Colonic mucosa (tissue), 4 donors: Measurements from ENCODE around the gene RELT. TPM values are rescaled to one million over a fixed set of nuclear protein-coding genes. Genes with fewer than 3 reads are reported as not detected.

ENCODE experiments used
- DNase-seq: peaks from one replicate; pipeline ENCODE4 v3.0.0-alpha.2; 2020
- H3K27ac ChIP-seq: fragments of 200-600 bp; one replicate; pipeline ENCODE4 v1.8.0; 2021
- H3K27me3 ChIP-seq: fragments of 200-600 bp; one replicate; pipeline ENCODE4 v1.8.0; 2021
- H3K36me3 ChIP-seq: fragments of 200-600 bp; one replicate; pipeline ENCODE4 v1.8.0; 2021
- H3K4me1 ChIP-seq: fragments of 200-600 bp; one replicate; pipeline ENCODE4 v1.8.0; 2021; ENCODE audit warnings: mild to moderate bottlenecking
- H3K4me3 ChIP-seq: fragments of 200-600 bp; one replicate; pipeline ENCODE4 v1.8.0; 2021
- H3K9ac ChIP-seq, 2 donors: one replicate each; pipeline ENCODE4 v1.7.0; 2013; ENCODE audit warnings: control low read depth in 2 of 2, low read depth in 2 of 2, low read length in 2 of 2
- H3K9me3 ChIP-seq: fragments of 200-600 bp; one replicate; pipeline ENCODE4 v1.8.0; 2021
- intact Hi-C: fragments of 100-400 bp; cut with DNase I; formaldehyde crosslinking; loops from one replicate; pipeline ENCODE4 v1.14.1; 2022
- total RNA-seq, 2 donors: library from RNA; stranded (reverse); fragmentation: NEBNext Ultra II Directional in 1 of 2; extraction: Animal tissue kit (Norgen Biotek cat#: 25700) in 1 of 2; gene quantifications; one replicate each; pipeline ENCODE4 v1.2.1, GENCODE V29; 2021
- TF ChIP-seq, protein P1 (sequence below): fragments of 200-600 bp; IDR thresholded peaks from one replicate; pipeline ENCODE4 v1.8.0; 2022; ENCODE audit warnings: antibody characterized with exemption, mild to moderate bottlenecking
- donor health status: healthy.
- donor health status: DM: no; HTN: no; CAD: no.
- donor health status: DM: no; HTN: no; CAD: no.

Gene RELT
- total RNA-seq, 2 donors from 2014 or later, result 4.0 to 7.1 TPM

DNA sequence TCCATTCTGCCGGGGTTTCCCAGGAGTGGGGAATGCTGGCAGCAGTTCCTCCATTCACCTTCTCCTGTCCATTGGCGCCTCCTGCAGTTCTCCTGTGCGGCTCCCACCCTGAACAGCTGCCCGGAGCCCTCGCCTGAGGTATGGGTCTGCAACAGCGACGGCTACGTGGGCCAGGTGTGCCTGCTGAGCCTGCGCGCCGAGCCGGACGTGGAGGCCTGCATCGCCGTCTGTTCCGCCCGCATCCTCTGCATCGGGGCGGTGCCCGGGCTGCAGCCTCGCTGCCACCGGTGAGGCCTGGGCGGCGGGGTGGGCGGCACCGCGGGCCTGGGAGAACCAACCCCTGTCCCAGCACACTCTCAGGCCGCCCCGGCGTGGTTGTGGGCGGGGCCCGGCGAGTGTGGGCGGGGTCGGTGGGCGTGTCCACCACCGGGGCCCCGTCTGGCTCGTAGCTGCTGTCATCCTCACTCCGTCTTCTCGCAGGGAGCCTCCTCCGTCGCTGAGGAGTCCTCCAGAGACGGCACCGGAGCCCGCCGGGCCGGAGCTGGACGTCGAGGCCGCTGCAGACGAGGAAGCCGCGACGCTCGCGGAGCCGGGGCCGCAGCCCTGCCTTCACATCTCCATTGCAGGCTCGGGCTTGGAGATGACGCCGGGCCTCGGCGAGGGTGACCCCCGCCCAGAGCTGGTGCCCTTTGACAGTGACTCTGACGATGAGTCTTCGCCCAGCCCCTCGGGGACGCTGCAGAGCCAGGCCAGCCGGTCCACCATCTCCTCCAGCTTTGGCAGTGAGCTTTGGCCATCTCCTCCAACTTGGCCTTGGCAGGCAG, 14.0 kb upstream of the RELT start:
- Histone ChIP-seq H3K4me3 (no peak overlapping the region), H3K4me1 (no peaks in the 10 kb centered on the region), H3K9me3 (no peaks in the 10 kb centered on the region), H3K27me3 (no peaks in the 10 kb centered on the region), H3K27ac (no peak overlapping the region), H3K9ac (no peak overlapping the region), H3K36me3 (peaks cover 4% of the 10 kb centered on the region)
- DNase-seq, result no peak
- TF ChIP-seq, protein P1, sequence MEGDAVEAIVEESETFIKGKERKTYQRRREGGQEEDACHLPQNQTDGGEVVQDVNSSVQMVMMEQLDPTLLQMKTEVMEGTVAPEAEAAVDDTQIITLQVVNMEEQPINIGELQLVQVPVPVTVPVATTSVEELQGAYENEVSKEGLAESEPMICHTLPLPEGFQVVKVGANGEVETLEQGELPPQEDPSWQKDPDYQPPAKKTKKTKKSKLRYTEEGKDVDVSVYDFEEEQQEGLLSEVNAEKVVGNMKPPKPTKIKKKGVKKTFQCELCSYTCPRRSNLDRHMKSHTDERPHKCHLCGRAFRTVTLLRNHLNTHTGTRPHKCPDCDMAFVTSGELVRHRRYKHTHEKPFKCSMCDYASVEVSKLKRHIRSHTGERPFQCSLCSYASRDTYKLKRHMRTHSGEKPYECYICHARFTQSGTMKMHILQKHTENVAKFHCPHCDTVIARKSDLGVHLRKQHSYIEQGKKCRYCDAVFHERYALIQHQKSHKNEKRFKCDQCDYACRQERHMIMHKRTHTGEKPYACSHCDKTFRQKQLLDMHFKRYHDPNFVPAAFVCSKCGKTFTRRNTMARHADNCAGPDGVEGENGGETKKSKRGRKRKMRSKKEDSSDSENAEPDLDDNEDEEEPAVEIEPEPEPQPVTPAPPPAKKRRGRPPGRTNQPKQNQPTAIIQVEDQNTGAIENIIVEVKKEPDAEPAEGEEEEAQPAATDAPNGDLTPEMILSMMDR, result no peak
- intact Hi-C loops, result no loop called here

DNA sequence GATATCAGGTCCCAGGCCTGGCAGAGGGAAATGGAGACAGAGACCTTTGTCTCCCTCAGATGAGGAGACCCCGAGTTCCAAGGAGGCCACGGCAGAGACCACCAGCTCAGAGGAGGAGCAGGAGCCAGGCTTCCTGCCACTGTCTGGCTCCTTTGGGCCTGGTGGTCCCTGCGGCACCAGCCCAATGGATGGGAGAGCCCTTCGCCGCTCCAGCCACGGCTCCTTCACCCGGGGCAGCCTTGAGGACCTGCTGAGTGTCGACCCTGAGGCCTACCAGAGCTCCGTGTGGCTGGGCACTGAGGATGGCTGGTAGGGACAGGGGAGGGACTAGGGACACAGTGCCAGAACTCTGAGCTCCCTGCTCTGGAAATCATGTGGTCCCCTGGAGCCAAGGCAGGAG, 13.1 kb upstream of the RELT start:
- TF ChIP-seq, protein P1, result no peak
- H3K27ac ChIP-seq, result no peak overlapping the region
- H3K9ac ChIP-seq, result no peak overlapping the region
- no peak for DNase-seq
- no peak overlapping the region for H3K4me3 ChIP-seq
- intact Hi-C loops, result no loop called here
- H3K4me1 ChIP-seq, result no peaks in the 10 kb centered on the region
- H3K9me3 ChIP-seq, result no peaks in the 10 kb centered on the region
- peaks cover 4% of the 10 kb centered on the region for H3K36me3 ChIP-seq
- no peaks in the 10 kb centered on the region for H3K27me3 ChIP-seq

DNA sequence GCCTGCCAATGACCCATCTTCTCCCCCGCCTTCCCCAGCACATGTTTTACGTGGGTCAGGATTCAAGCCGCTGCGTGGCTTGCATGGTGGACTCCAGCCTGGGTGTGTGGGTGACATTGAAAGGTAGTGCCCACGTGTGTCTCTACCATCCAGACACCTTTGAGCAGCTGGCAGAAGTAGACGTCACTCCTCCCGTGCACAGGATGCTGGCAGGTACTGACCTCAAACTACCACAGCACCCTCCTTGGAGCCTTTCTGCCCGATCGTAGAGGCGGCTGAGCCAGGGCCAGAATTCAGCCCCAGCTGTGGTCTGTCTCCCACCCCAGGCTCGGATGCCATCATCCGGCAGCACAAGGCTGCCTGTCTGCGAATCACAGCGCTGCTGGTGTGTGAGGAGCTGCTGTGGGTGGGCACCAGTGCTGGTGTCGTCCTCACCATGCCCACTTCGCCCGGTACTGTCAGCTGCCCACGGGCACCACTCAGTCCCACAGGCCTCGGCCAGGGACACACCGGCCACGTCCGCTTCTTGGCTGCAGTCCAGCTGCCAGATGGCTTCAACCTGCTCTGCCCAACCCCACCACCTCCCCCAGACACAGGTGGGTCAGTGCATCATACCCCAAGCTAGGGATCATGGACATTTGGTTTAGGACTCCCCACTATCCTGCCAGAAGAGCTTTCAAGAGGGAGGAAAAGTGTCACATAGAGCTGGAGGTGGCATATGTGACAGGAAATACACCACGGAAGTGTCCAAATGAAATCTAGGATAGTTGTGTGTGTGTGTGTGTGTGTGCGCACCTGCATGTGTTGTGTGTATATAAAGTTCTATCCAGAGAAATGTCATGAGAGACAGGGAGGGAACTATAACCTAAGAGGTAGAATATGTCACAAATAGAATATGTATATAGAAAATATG, 10.6 kb upstream of the RELT start:
- intact Hi-C loops, result no loop called here
- H3K36me3 ChIP-seq, result peaks cover 4% of the 10 kb centered on the region
- H3K9me3 ChIP-seq, result no peaks in the 10 kb centered on the region
- H3K4me3 ChIP-seq, result no peak overlapping the region
- no peak overlapping the region for H3K9ac ChIP-seq
- no peaks in the 10 kb centered on the region for H3K27me3 ChIP-seq
- TF ChIP-seq, protein P1, result no peak
- DNase-seq, result no peak
- no peak overlapping the region for H3K27ac ChIP-seq
- H3K4me1 ChIP-seq, result no peaks in the 10 kb centered on the region

DNA sequence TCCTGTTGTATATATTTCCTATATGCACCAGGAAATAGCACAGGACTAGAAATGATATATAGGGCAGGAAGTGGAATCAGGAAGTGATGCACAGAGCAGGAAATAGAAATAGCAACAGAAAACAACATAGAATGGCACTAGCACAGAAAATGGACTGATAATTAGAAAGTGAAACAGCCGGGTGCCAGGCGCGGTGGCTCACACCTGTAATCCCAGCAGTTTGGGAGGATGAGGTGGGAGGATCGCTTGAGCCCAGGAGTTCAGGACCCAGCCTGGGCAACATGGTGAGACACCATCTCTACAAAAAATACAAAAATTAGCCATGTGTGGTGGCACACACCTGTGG, 10.0 kb upstream of the RELT start:
- Histone ChIP-seq H3K4me1 (no peaks in the 10 kb centered on the region), H3K9ac (no peak overlapping the region), H3K9me3 (no peaks in the 10 kb centered on the region), H3K4me3 (no peak overlapping the region), H3K27me3 (no peaks in the 10 kb centered on the region), H3K27ac (no peak overlapping the region), H3K36me3 (peaks cover 1% of the 10 kb centered on the region)
- DNase-seq, result no peak
- TF ChIP-seq, protein P1, result no peak
- intact Hi-C loops, result no loop called here

DNA sequence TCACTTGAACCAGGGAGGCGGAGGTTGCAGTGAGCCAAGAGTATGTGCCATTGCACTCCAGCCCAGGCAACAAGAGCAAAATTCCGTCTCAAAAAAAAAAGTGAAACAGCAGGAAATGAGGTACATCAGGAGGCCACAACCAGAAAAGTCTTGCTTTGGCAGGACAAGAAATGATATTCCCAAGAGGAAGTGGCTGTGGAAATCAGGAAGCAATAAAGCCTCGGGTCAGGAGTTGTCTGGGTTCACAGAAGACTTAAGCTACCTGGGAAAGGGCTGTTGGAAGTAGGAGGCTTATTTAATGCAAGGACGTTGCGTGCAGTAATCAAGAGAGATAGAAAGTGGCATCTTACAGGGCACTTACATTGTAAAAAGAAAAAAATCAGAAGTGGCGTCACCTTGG, 9.2 kb upstream of the RELT start:
- no peak for DNase-seq
- intact Hi-C loops, result no loop called here

More for the DNA sequence above, 9.2 kb upstream of the RELT start:
- Histone ChIP-seq H3K4me1 (no peaks in the 10 kb centered on the region), H3K4me3 (no peak overlapping the region), H3K9ac (no peak overlapping the region), H3K9me3 (no peaks in the 10 kb centered on the region), H3K36me3 (no peaks in the 10 kb centered on the region), H3K27me3 (no peaks in the 10 kb centered on the region), H3K27ac (no peak overlapping the region)
- TF ChIP-seq, protein P1, result no peak
